H1 (cell line): ENCODE data around the gene CUTC. TPM values are rescaled to one million over a fixed set of nuclear protein-coding genes. Genes with fewer than 3 reads are reported as not detected.

Experiments used
- CTCF ChIA-PET: fragments of 300-600 bp; sonication (Branson Sonifier 250); formaldehyde crosslinking; loops from one replicate; lab custom pipeline; 2021; ENCODE audit not compliant: partially characterized antibody; lab: Charles Lee
- POLR2A ChIA-PET: fragments of 300-600 bp; sonication (Branson Sonifier 250); formaldehyde crosslinking; loops from one replicate; lab custom pipeline; 2021; ENCODE audit warnings: inconsistent platforms; ENCODE audit not compliant: partially characterized antibody; lab: Charles Lee
- DNase-seq, 2 experiments: peaks; one replicate each; pipeline versions ENCODE4 v3.0.0 to v3.0.0-alpha.2; 2010 to 2022; ENCODE audit warnings: low spot score in 2 of 2, low read depth in 1 of 2, mixed read lengths in 1 of 2
- FAIRE-seq: peaks from 2 replicates; lab custom pipeline; 2011; peaks lifted over from hg19 to GRCh38; lab: Jason Lieb, UNC
- H2AFZ ChIP-seq: 2 replicates; pipeline ENCODE4 v1.8.1; 2012; ENCODE audit warnings: low read length, inconsistent platforms
- H2AK5ac ChIP-seq: 2 replicates; pipeline ENCODE4 v1.6.1; 2013; ENCODE audit warnings: low read depth, low read length
- H2BK120ac ChIP-seq: replicated peaks from 2 replicates; pipeline ENCODE3; 2013; ENCODE audit warnings: low read depth, low read length, inconsistent platforms
- H2BK12ac ChIP-seq: 2 replicates; pipeline ENCODE4 v1.6.1; 2013; ENCODE audit warnings: low read depth, low read length
- H2BK15ac ChIP-seq: 2 replicates; pipeline ENCODE4 v1.6.1; 2013; ENCODE audit warnings: low read length
- H2BK20ac ChIP-seq: 2 replicates; pipeline ENCODE4 v1.6.1; 2013; ENCODE audit warnings: low read length
- H2BK5ac ChIP-seq: 2 replicates; pipeline ENCODE4 v1.6.1; 2013; ENCODE audit warnings: low read depth, low read length
- H3K14ac ChIP-seq: 2 replicates; pipeline ENCODE4 v1.6.1; 2013; ENCODE audit warnings: inconsistent platforms; ENCODE audit not compliant: insufficient read length
- H3K18ac ChIP-seq: 2 replicates; pipeline ENCODE4 v1.6.1; 2013; ENCODE audit warnings: low read length; ENCODE audit errors: extremely low read depth
- H3K23ac ChIP-seq: 2 replicates; pipeline ENCODE4 v1.6.1; 2013; ENCODE audit warnings: inconsistent platforms; ENCODE audit not compliant: insufficient read length
- H3K23me2 ChIP-seq: 2 replicates; pipeline ENCODE4 v1.6.1; 2013; ENCODE audit warnings: low read depth, low read length
- H3K27ac ChIP-seq: 2 replicates; pipeline ENCODE4 v1.6.1; 2011; ENCODE audit warnings: low read depth, low read length, inconsistent platforms
- H3K27me3 ChIP-seq, 4 experiments: replicated peaks in 1 of 4; 1 replicate in 1 of 4; 2 replicates in 3 of 4; pipeline versions ENCODE4 v1.6.1 to v1.8.1; 2011 to 2013; ENCODE audit warnings: low read length in 3 of 4, mild to moderate bottlenecking in 3 of 4, inconsistent platforms in 2 of 4, mixed read lengths in 2 of 4, moderate library complexity in 1 of 4; ENCODE audit not compliant: control insufficient read depth in 3 of 4, insufficient read depth in 3 of 4; ENCODE audit errors: extremely low read depth in 1 of 4
- H3K36me3 ChIP-seq, 4 experiments: 2 replicates each; pipeline versions ENCODE4 v1.6.1 to v1.8.1; 2011 to 2013; ENCODE audit warnings: mild to moderate bottlenecking in 4 of 4, low read length in 3 of 4, moderate library complexity in 2 of 4, control low read depth in 1 of 4, inconsistent platforms in 1 of 4; ENCODE audit not compliant: insufficient read depth in 4 of 4, control insufficient read depth in 2 of 4
- H3K4ac ChIP-seq: replicated peaks from 2 replicates; pipeline ENCODE3; 2013; ENCODE audit warnings: low read length, low read depth, mixed read lengths, inconsistent platforms; ENCODE audit not compliant: insufficient read length
- H3K4me1 ChIP-seq, 4 experiments: replicated peaks in 1 of 4; 1 replicate in 1 of 4; 2 replicates in 3 of 4; pipeline versions ENCODE4 v1.6.1 to v1.8.1; 2011 to 2013; ENCODE audit warnings: low read length in 3 of 4, inconsistent platforms in 2 of 4, mixed read lengths in 1 of 4; ENCODE audit not compliant: insufficient read depth in 4 of 4, control insufficient read depth in 3 of 4
- H3K4me2 ChIP-seq, 2 experiments: 2 replicates each; pipeline versions ENCODE4 v1.6.1 to v1.8.1; 2011 to 2013; ENCODE audit warnings: low read depth in 2 of 2, low read length in 2 of 2, control low read depth in 1 of 2, inconsistent platforms in 1 of 2, mild to moderate bottlenecking in 1 of 2; ENCODE audit not compliant: insufficient read depth in 1 of 2
- H3K4me3 ChIP-seq, 4 experiments: fragments of 200-600, 300-600 bp in 1 of 4; sonication (generic), shearing (Covaris generic), sonication (Bioruptor Twin) in 1 of 4; 2 replicates each; pipeline versions ENCODE4 v1.5.1 to v1.8.1; 2011 to 2016; ENCODE audit warnings: low read length in 4 of 4, low read depth in 3 of 4, control low read depth in 2 of 4, inconsistent platforms in 2 of 4, mild to moderate bottlenecking in 2 of 4, mixed read lengths in 1 of 4, moderate library complexity in 1 of 4; ENCODE audit not compliant: insufficient read depth in 2 of 4; ENCODE audit errors: extremely low read depth in 1 of 4
- H3K56ac ChIP-seq: replicated peaks from 2 replicates; pipeline ENCODE3; 2013; ENCODE audit warnings: low read depth, mild to moderate bottlenecking, mixed read lengths, low read length, inconsistent platforms; ENCODE audit not compliant: insufficient read length
- H3K79me1 ChIP-seq: 2 replicates; pipeline ENCODE4 v1.6.1; 2013; ENCODE audit warnings: low read depth, low read length, control low read depth
- H3K79me2 ChIP-seq, 2 experiments: 2 replicates each; pipeline versions ENCODE4 v1.6.1 to v1.8.1; 2012 to 2013; ENCODE audit warnings: low read length in 2 of 2, mild to moderate bottlenecking in 2 of 2, inconsistent platforms in 1 of 2; ENCODE audit not compliant: insufficient read depth in 2 of 2, control insufficient read depth in 1 of 2
- H3K9ac ChIP-seq, 4 experiments: replicated peaks in 1 of 4; 1 replicate in 1 of 4; 2 replicates in 3 of 4; pipeline versions ENCODE4 v1.6.1 to v1.8.1; 2011 to 2013; ENCODE audit warnings: low read depth in 3 of 4, low read length in 3 of 4, control low read depth in 2 of 4, mild to moderate bottlenecking in 2 of 4, moderate library complexity in 2 of 4, inconsistent platforms in 1 of 4; ENCODE audit errors: extremely low read depth in 1 of 4
- H3K9me3 ChIP-seq, 2 experiments: 2 replicates each; pipeline versions ENCODE4 v1.6.1 to v1.8.1; 2012 to 2013; ENCODE audit warnings: mild to moderate bottlenecking in 2 of 2, moderate library complexity in 2 of 2, control low read depth in 1 of 2, inconsistent platforms in 1 of 2, low read depth in 1 of 2, low read length in 1 of 2, mixed read lengths in 1 of 2; ENCODE audit not compliant: insufficient read depth in 2 of 2
- H4K20me1 ChIP-seq, 2 experiments: replicated peaks in 1 of 2; 2 replicates each; pipeline versions ENCODE3 to v1.8.1; 2011 to 2013; ENCODE audit warnings: inconsistent platforms in 2 of 2, low read length in 2 of 2, mild to moderate bottlenecking in 1 of 2; ENCODE audit not compliant: insufficient read depth in 2 of 2, control insufficient read depth in 1 of 2
- H4K5ac ChIP-seq: 2 replicates; pipeline ENCODE4 v1.6.1; 2013; ENCODE audit warnings: low read length, low read depth, mixed read lengths, inconsistent platforms; ENCODE audit not compliant: insufficient read length
- H4K8ac ChIP-seq: 2 replicates; pipeline ENCODE4 v1.8.0; 2013; ENCODE audit warnings: mild to moderate bottlenecking, moderate library complexity, low read length, inconsistent platforms; ENCODE audit not compliant: insufficient read depth; ENCODE audit errors: extremely low read depth
- H4K91ac ChIP-seq: replicated peaks from 2 replicates; pipeline ENCODE3; 2013; ENCODE audit warnings: low read length, mixed read lengths, inconsistent platforms; ENCODE audit not compliant: insufficient read length
- WGBS, 2 experiments: shearing (Covaris generic) in 1 of 2; methylation state at CpG; one replicate each; pipeline versions ENCODE4 v1.1.6 to v1.1.7; 2013 to 2015; ENCODE audit warnings: low lambda C conversion rate in 2 of 2, mixed read lengths in 2 of 2, inconsistent platforms in 1 of 2, low coverage in 1 of 2, missing lambda C conversion rate in 1 of 2; ENCODE audit not compliant: insufficient replicate concordance in 2 of 2, insufficient coverage in 1 of 2, insufficient read length in 1 of 2; ENCODE audit errors: extremely low coverage in 1 of 2, missing lambda C conversion rate in 1 of 2; 5-methylcytosine and 5-hydroxymethylcytosine counted together
- polyA plus RNA-seq, 7 experiments: library from polyadenylated mRNA; depleted of rRNA in 3 of 7; stranded (reverse) in 5 of 7; unstranded in 2 of 7; fragments of >200 nt in 5 of 7; fragments of 200-250 nt in 2 of 7; gene quantifications; 1 replicate in 5 of 7; 2 replicates in 1 of 7; 4 replicates in 1 of 7; pipeline versions ENCODE4 v1.2.1 to v1.2.3, GENCODE V29; 2011 to 2013; ENCODE audit warnings: missing spikeins in 2 of 7, mixed read lengths in 2 of 7
- total RNA-seq: library from RNA; stranded (reverse); fragmentation: NEBNext Ultra II Directional; extraction: Animal tissue kit (Norgen Biotek cat#: 25700); gene quantifications from 2 replicates; pipeline ENCODE4 v1.2.1, GENCODE V29; 2021

The CUTC gene
- total and polyA plus RNA-seq, 2 of the 8 experiments (the other 6 are each of a cell fraction or from before 2014, with no cell fraction given): 25.3 to 25.6 TPM

DNA sequence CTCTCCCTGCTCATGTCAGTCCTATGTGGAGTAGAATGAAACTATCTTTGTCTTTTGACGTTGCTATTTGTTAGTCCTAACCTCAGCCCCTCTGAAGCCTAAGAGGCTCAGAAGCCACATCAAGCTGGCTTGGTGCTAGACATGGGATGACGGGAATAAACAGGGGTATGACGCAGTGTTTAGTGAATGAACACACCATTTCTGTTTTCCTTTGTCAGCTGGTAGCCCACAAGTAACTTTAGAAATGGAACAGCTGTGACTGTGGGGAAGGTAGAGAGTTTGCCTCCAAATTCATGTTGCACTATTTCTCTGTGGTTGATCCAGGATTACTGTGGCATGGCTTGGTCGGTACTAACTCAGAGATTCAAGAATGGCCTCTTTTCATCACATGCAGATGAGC, 31.4 kb upstream of the CUTC start:
- Histone ChIP-seq H3K4me3 (no peak overlapping the region), H4K5ac (no peak overlapping the region), H2BK20ac (no peak overlapping the region), H3K23me2 (no peaks in the 10 kb centered on the region), H3K56ac (no peak overlapping the region), H3K27me3 (no peaks in the 10 kb centered on the region), H3K14ac (no peak overlapping the region), H4K91ac (no peak overlapping the region), H3K23ac (no peak overlapping the region), H2AK5ac (no peak overlapping the region), H3K79me1 (no peaks in the 10 kb centered on the region), H4K20me1 (peaks cover 1 to 2% of the 10 kb centered on the region in 2 experiments), H3K27ac (no peak overlapping the region), H2BK5ac (no peak overlapping the region), H3K4me2 (no peak overlapping the region), H3K9me3 (no peaks in the 10 kb centered on the region), H2BK15ac (no peak overlapping the region), H2AFZ (no peak overlapping the region), H2BK12ac (no peak overlapping the region), H3K9ac (no peak overlapping the region), H3K79me2 (no peaks in the 10 kb centered on the region), H3K4me1 (no peaks in the 10 kb centered on the region), H3K4ac (no peak overlapping the region), H3K18ac (no peak overlapping the region), H3K36me3 (peaks cover 5 to 32% (median 14%) of the 10 kb centered on the region in 4 experiments), H4K8ac (no peak overlapping the region), H2BK120ac (no peak overlapping the region)
- ChIA-PET POLR2A (no interaction called here), CTCF (interaction anchor here (0.6 to 1.7 kb wide), 4 partner anchors 11 to 23 kb away, joined by 3 to 6 read pairs (median 4); no protein-coding TSS in a partner anchor)
- 83% methylated on average over 4 of the region's 4 CpGs; no CpG with 5 or more reads in 1 of the 2 experiments for WGBS, 2 experiments
- no peak for DNase-seq
- FAIRE-seq: no peak
